Fibroblast of lung (primary cell): ENCODE measurements around the gene AGAP1. TPM values are rescaled to one million over a fixed set of nuclear protein-coding genes. Genes with fewer than 3 reads are reported as not detected.

Experiments used
- DNase-seq, 2 donors: peaks; one replicate each; pipeline versions ENCODE4 v3.0.0 to v3.0.0-alpha.2; 2010; ENCODE audit warnings: low read depth in 2 of 2
- H2AFZ ChIP-seq: 2 replicates; pipeline ENCODE4 v1.5.1; 2012; ENCODE audit warnings: low read length, control low read depth, inconsistent platforms
- H3K27ac ChIP-seq: 2 replicates; pipeline ENCODE4 v1.5.1; 2011; ENCODE audit warnings: low read length, control low read depth; ENCODE audit not compliant: insufficient read depth
- H3K27me3 ChIP-seq: 2 replicates; pipeline ENCODE4 v1.5.1; 2011; ENCODE audit warnings: mild to moderate bottlenecking, low read length; ENCODE audit not compliant: control insufficient read depth, insufficient read depth
- H3K36me3 ChIP-seq: 2 replicates; pipeline ENCODE4 v1.5.1; 2011; ENCODE audit warnings: low read length; ENCODE audit not compliant: control insufficient read depth, insufficient read depth
- H3K4me1 ChIP-seq: 2 replicates; pipeline ENCODE4 v1.5.1; 2011; ENCODE audit warnings: low read length; ENCODE audit not compliant: control insufficient read depth, insufficient read depth; ENCODE audit errors: extremely low read depth
- H3K4me2 ChIP-seq: 2 replicates; pipeline ENCODE4 v1.5.1; 2011; ENCODE audit warnings: low read length, control low read depth; ENCODE audit not compliant: insufficient read depth; ENCODE audit errors: extremely low read depth
- H3K4me3 ChIP-seq, 4 experiments: fragments of 200-600 bp in 1 of 4; sonication (generic) in 1 of 4; replicated peaks in 1 of 4; 2 replicates each; pipeline ENCODE4 v1.5.1; 2011 to 2016; ENCODE audit warnings: low read length in 4 of 4, low read depth in 3 of 4, mild to moderate bottlenecking in 3 of 4, control low read depth in 2 of 4, inconsistent platforms in 1 of 4, mixed read lengths in 1 of 4; ENCODE audit not compliant: insufficient read depth in 1 of 4; ENCODE audit errors: control extremely low read depth in 1 of 4
- H3K79me2 ChIP-seq: 2 replicates; pipeline ENCODE4 v1.5.1; 2012; ENCODE audit warnings: mild to moderate bottlenecking, low read length, inconsistent platforms; ENCODE audit not compliant: control insufficient read depth, insufficient read depth
- H3K9ac ChIP-seq: 2 replicates; pipeline ENCODE4 v1.5.1; 2011; ENCODE audit warnings: mild to moderate bottlenecking, low read length, control low read depth; ENCODE audit not compliant: insufficient read depth
- H3K9me3 ChIP-seq: 2 replicates; pipeline ENCODE4 v1.5.1; 2012; ENCODE audit warnings: low read depth, low read length; ENCODE audit not compliant: control insufficient read depth, insufficient read depth
- H4K20me1 ChIP-seq: 2 replicates; pipeline ENCODE4 v1.5.1; 2011; ENCODE audit warnings: low read length; ENCODE audit not compliant: control insufficient read depth, insufficient read depth; ENCODE audit errors: extremely low read depth
- CTCF ChIP-seq, 2 donors: IDR thresholded peaks in 1 of 2; conservative IDR thresholded peaks in 1 of 2; 1 replicate in 1 of 2; 2 replicates in 1 of 2; pipeline ENCODE4 v1.5.1; 2011 to 2012; ENCODE audit warnings: low read length in 2 of 2, control low read depth in 1 of 2, inconsistent platforms in 1 of 2, low read depth in 1 of 2, mild to moderate bottlenecking in 1 of 2
- EZH2 ChIP-seq: IDR thresholded peaks from 2 replicates; pipeline ENCODE4 v1.5.1; 2012; ENCODE audit warnings: low read length, control low read depth, mild to moderate bottlenecking; ENCODE audit errors: missing control alignments
- polyA plus RNA-seq, 2 donors: library from polyadenylated mRNA; depleted of rRNA in 1 of 2; stranded (reverse) in 1 of 2; unstranded in 1 of 2; fragments of >200 nt; gene quantifications; 2 replicates each; pipeline ENCODE4 v1.2.1, GENCODE V29; 2011 to 2012; ENCODE audit warnings: missing spikeins in 1 of 2
- total RNA-seq: library from RNA; depleted of rRNA; stranded (reverse); fragments of >200 nt; gene quantifications from 2 replicates; pipeline ENCODE4 v1.2.1, GENCODE V29; 2014

AGAP1 gene
- total and polyA plus RNA-seq, 2 donors (not counting 1 experiment from before 2014, with no cell fraction given): 10.6 to 14.0 TPM

- Histone ChIP-seq H2AFZ (no peak overlapping the region), H3K27ac (no peak overlapping the region), H3K4me3 (no peak overlapping the region), H3K4me1 (no peaks in the 10 kb centered on the region), H3K9ac (no peak overlapping the region), H3K4me2 (no peak overlapping the region), H3K36me3 (no peaks in the 10 kb centered on the region), H3K27me3 (peaks cover 57% of the 10 kb centered on the region), H3K9me3 (no peaks in the 10 kb centered on the region), H3K79me2 (no peaks in the 10 kb centered on the region), H4K20me1 (no peaks in the 10 kb centered on the region)
- no peak for TF ChIP-seq CTCF (conservative IDR thresholded peaks at IDR 0.05 in 1 of 2, IDR thresholded peaks at IDR 0.05 in 1 of 2; ENCODE audit: low read depth in 1 of 2, low read length in 2 of 2)
- no peak for TF ChIP-seq EZH2
- no peak for DNase-seq
Measured at GRCh38 chr2:236162031-236162845, 668.4 kb downstream of the AGAP1 start.

- peak in 1 of 2 donors; percentile 23 for DNase-seq
- H3K27me3 ChIP-seq: peaks cover 58% of the 10 kb centered on the region
- no peaks in the 10 kb centered on the region for H4K20me1 ChIP-seq
- no peaks in the 10 kb centered on the region for H3K9me3 ChIP-seq
- no peak overlapping the region for H3K4me2 ChIP-seq
- H3K9ac ChIP-seq: no peak overlapping the region
- H2AFZ ChIP-seq: no peak overlapping the region
- no peaks in the 10 kb centered on the region for H3K4me1 ChIP-seq
- H3K36me3 ChIP-seq: no peaks in the 10 kb centered on the region
- TF ChIP-seq CTCF (conservative IDR thresholded peaks at IDR 0.05 in 1 of 2, IDR thresholded peaks at IDR 0.05 in 1 of 2; ENCODE audit: low read depth in 1 of 2, low read length in 2 of 2): no peak
- TF ChIP-seq EZH2: no peak
- no peaks in the 10 kb centered on the region for H3K79me2 ChIP-seq
- no peak overlapping the region for H3K27ac ChIP-seq
- H3K4me3 ChIP-seq: no peak overlapping the region
Measured at GRCh38 chr2:236162882-236163470, 669.1 kb downstream of the AGAP1 start.

- peak overlapping the region in 2 of 4 experiments; percentile 20 to 44 for H3K4me3 ChIP-seq
- H3K27me3 ChIP-seq: peaks cover 63% of the 10 kb centered on the region
- no peak for TF ChIP-seq CTCF (conservative IDR thresholded peaks at IDR 0.05 in 1 of 2, IDR thresholded peaks at IDR 0.05 in 1 of 2; ENCODE audit: low read depth in 1 of 2, low read length in 2 of 2)
- TF ChIP-seq EZH2: peak; percentile 75
- no peaks in the 10 kb centered on the region for H3K36me3 ChIP-seq
- no peak for DNase-seq
- H3K9ac ChIP-seq: no peak overlapping the region
- no peaks in the 10 kb centered on the region for H4K20me1 ChIP-seq
- peak overlapping the region; percentile 49 for H3K4me2 ChIP-seq
- H3K79me2 ChIP-seq: no peaks in the 10 kb centered on the region
- no peak overlapping the region for H2AFZ ChIP-seq
- no peaks in the 10 kb centered on the region for H3K9me3 ChIP-seq
- H3K27ac ChIP-seq: no peak overlapping the region
- H3K4me1 ChIP-seq: no peaks in the 10 kb centered on the region
Measured at GRCh38 chr2:236163471-236164200, 669.8 kb downstream of the AGAP1 start.
